NT2/D1 (cell line): ENCODE results near the gene DNAJC4.

Experiments used
- DNase-seq: peaks from one replicate; pipeline ENCODE4 v3.0.0-alpha.2; 2011; ENCODE audit warnings: low read depth, low spot score
- H3K27me3 ChIP-seq: 2 replicates; pipeline ENCODE4 v1.6.0; 2011; ENCODE audit warnings: mild to moderate bottlenecking; ENCODE audit not compliant: insufficient read length, insufficient read depth
- H3K36me3 ChIP-seq: 2 replicates; pipeline ENCODE4 v1.6.1; 2011; ENCODE audit warnings: mild to moderate bottlenecking, low read length, mixed read lengths; ENCODE audit not compliant: insufficient read depth, insufficient read length
- H3K4me1 ChIP-seq: 2 replicates; pipeline ENCODE4 v1.5.1; 2011; ENCODE audit not compliant: insufficient read depth, insufficient read length
- H3K4me3 ChIP-seq: 2 replicates; pipeline ENCODE4 v1.5.1; 2011; ENCODE audit warnings: low read depth; ENCODE audit not compliant: insufficient read length
- H3K9ac ChIP-seq: 2 replicates; pipeline ENCODE4 v1.6.0; 2011; ENCODE audit warnings: low read depth; ENCODE audit not compliant: insufficient read length
- H3K9me3 ChIP-seq: 2 replicates; pipeline ENCODE4 v1.5.1; 2011; ENCODE audit warnings: mild to moderate bottlenecking, low read length; ENCODE audit not compliant: insufficient read depth
- SUZ12 ChIP-seq: IDR thresholded peaks from 2 replicates; pipeline ENCODE4 v1.6.1; 2011; ENCODE audit not compliant: insufficient read length, insufficient read depth; ENCODE audit errors: extremely low read depth
- YY1 ChIP-seq: IDR thresholded peaks from 2 replicates; pipeline ENCODE4 v1.6.1; 2011; ENCODE audit not compliant: insufficient read length, insufficient read depth
- ZNF274 ChIP-seq: IDR thresholded peaks from 2 replicates; pipeline ENCODE4 v1.6.1; 2011; ENCODE audit warnings: mild to moderate bottlenecking, low read depth, low read length

The DNAJC4 gene

DNA sequence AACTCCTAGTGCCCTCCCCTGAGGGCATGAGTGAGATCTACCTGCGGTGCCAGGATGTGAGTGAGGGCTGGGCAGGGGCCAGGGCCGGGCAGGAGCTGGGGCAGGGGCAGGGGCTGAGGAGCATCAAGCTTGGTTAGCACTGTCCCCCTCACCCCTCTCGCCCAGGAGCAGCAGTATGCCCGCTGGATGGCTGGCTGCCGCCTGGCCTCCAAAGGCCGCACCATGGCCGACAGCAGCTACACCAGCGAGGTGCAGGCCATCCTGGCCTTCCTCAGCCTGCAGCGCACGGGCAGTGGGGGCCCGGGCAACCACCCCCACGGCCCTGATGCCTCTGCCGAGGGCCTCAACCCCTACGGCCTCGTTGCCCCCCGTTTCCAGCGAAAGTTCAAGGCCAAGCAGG, 10.1 kb upstream of the DNAJC4 start:
- peaks cover 10% of the 10 kb centered on the region for H3K4me1 ChIP-seq
- H3K27me3 ChIP-seq: no peaks in the 10 kb centered on the region
- no peak for TF ChIP-seq ZNF274
- no peak for TF ChIP-seq YY1
- no peak for TF ChIP-seq SUZ12
- DNase-seq: no peak
- peaks cover 56% of the 10 kb centered on the region for H3K36me3 ChIP-seq
- no peaks in the 10 kb centered on the region for H3K9me3 ChIP-seq
- no peak overlapping the region for H3K9ac ChIP-seq
- H3K4me3 ChIP-seq: no peak overlapping the region

DNA sequence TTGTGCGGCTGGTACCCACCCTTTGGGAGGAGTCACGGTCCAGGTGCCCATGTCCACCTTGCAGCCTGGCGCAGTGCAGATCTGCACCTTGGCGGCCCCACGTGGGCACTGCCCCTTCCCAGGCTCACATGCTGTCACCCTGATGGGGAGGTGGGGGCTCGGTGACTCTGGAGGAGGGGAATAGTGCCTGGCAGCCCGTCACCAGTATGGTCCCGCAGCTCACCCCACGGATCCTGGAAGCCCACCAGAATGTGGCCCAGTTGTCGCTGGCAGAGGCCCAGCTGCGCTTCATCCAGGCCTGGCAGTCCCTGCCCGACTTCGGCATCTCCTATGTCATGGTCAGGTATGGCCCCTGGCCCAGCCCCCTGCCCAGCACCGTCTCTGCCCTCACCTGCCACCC, 9.6 kb upstream of the DNAJC4 start:
- TF ChIP-seq ZNF274: no peak
- TF ChIP-seq YY1: no peak
- TF ChIP-seq SUZ12: no peak
- H3K27me3 ChIP-seq: no peaks in the 10 kb centered on the region
- no peak for DNase-seq
- no peaks in the 10 kb centered on the region for H3K9me3 ChIP-seq
- H3K9ac ChIP-seq: peak overlapping the region; percentile 4
- H3K4me1 ChIP-seq: peaks cover 15% of the 10 kb centered on the region
- H3K4me3 ChIP-seq: no peak overlapping the region
- H3K36me3 ChIP-seq: peaks cover 54% of the 10 kb centered on the region

DNA sequence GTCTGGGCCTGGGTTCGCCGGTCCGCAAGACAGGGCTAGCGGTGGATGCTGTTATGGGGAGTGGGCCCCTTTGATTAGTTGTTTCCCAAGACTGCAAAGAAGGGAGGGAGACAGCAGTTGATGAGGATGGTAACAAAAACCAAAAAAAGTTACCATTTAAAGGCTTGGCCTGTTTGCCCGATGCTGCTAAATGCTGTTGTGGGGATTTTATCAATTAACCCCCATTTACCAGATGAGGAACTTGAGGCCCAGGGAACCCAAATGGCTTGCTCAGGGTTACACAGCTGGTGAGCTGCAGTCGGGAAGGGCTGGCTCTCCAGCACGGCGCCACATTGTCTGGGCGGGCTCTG, 7.7 kb upstream of the DNAJC4 start:
- no peak for TF ChIP-seq SUZ12
- no peak for TF ChIP-seq ZNF274
- no peak for TF ChIP-seq YY1
- Histone ChIP-seq H3K9ac (no peak overlapping the region), H3K36me3 (peaks cover 54% of the 10 kb centered on the region), H3K4me1 (peaks cover 26% of the 10 kb centered on the region), H3K9me3 (no peaks in the 10 kb centered on the region), H3K27me3 (no peaks in the 10 kb centered on the region), H3K4me3 (no peak overlapping the region)
- DNase-seq: no peak

DNA sequence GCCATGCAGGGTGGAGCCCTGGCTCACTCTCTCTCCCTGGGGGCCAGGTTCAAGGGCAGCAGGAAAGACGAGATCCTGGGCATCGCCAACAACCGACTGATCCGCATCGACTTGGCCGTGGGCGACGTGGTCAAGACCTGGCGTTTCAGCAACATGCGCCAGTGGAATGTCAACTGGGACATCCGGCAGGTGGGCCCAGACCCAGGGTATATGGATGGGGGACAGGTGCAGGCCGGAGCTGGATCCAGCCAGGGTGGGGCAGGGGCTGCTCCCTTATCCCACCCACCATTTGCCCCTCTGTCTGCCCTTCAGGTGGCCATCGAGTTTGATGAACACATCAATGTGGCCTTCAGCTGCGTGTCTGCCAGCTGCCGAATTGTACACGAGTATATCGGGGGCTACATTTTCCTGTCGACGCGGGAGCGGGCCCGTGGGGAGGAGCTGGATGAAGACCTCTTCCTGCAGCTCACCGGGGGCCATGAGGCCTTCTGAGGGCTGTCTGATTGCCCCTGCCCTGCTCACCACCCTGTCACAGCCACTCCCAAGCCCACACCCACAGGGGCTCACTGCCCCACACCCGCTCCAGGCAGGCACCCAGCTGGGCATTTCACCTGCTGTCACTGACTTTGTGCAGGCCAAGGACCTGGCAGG, 7.2 kb upstream of the DNAJC4 start:
- Histone ChIP-seq H3K27me3 (no peaks in the 10 kb centered on the region), H3K36me3 (peaks cover 54% of the 10 kb centered on the region), H3K9me3 (no peaks in the 10 kb centered on the region), H3K4me1 (peaks cover 26% of the 10 kb centered on the region), H3K4me3 (no peak overlapping the region), H3K9ac (no peak overlapping the region)
- no peak for TF ChIP-seq ZNF274
- TF ChIP-seq YY1: no peak
- no peak for TF ChIP-seq SUZ12
- no peak for DNase-seq

DNA sequence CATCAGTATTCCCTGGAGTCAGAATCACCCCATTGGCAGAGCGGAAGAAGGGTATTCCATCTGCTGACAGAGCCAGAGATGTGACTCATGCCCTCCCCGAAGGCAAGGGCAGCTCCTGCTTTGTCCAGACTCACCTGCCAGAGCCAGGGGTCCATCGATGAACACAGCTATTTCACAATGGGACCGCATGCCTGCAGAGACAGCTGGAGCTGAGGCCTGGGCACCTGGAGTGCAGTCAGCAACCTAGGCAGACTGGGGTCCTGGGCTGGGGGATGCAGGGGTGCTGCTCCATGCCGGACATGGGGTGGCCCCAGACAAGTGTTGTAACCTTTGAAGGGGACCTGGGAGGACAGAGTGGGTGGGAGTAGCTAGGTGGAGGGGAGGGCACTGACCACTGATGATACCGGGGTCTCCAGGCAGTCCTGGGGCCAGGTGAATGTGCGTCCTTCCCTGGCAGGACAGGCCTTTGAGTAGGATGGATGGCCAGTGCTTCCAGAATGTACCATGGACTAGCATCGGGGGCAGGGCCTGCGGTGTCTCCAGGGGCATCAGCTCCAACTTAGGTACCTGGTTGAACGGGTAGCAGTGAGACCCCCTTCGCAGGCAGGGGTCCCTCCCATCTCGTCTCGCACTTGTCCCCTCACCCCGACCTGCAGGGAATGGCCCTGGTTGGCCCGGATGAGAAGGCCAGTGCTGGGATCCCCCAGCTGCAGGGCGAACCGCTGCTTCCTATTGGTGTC, 6.0 kb upstream of the DNAJC4 start:
- Histone ChIP-seq H3K4me1 (peaks cover 29% of the 10 kb centered on the region), H3K36me3 (peaks cover 49% of the 10 kb centered on the region), H3K9ac (peak overlapping the region; percentile 28), H3K27me3 (no peaks in the 10 kb centered on the region), H3K9me3 (no peaks in the 10 kb centered on the region), H3K4me3 (no peak overlapping the region)
- DNase-seq: no peak
- no peak for TF ChIP-seq ZNF274
- no peak for TF ChIP-seq SUZ12
- no peak for TF ChIP-seq YY1

DNA sequence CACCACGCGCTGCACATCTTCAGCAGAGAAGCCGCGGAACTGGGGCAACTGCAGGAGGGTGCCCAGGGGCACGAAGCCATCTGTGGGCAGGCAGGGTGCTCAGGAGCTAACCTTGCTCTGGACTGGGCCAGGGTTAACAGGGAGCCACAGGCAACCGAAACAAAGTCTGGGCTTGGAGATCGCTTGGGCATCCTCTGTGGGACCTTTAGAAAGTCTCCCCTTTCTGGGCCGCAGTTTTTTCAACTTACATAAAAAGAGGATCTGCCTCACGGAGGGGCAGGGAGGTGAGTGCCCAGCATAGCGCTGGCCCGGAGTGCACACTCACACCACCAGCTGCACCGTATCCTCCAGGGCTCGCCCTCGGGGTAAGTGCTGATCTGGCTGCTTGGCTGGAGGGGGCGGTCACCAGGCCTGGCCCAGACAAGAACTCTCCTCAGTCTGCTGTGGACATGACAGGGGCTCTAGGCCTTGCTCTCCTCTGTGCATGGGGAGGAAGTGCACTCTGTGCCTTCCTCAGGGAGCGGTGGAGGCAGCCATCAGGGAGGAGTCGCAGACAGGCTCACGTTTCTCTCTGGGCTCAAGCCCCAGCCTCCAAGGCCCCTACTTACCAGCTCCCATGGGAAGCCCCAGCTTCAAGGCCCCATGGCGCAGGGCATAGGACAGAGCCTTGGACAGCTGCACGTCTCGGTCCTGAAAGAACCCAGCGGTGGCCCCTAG, 5.3 kb upstream of the DNAJC4 start:
- TF ChIP-seq SUZ12 (no peak), ZNF274 (no peak), YY1 (no peak)
- Histone ChIP-seq H3K4me1 (peaks cover 33% of the 10 kb centered on the region), H3K9ac (peak overlapping the region; percentile 94), H3K27me3 (no peaks in the 10 kb centered on the region), H3K36me3 (peaks cover 43% of the 10 kb centered on the region), H3K4me3 (peak overlapping the region; percentile 92), H3K9me3 (no peaks in the 10 kb centered on the region)
- DNase-seq: no peak
